ENCODE measurements around the gene ABLIM3.

Gene ABLIM3

GRCh38 chr5:149301049-149301743, 159.9 kb downstream of the ABLIM3 start:
- TF ChIP-seq, protein P1, sequence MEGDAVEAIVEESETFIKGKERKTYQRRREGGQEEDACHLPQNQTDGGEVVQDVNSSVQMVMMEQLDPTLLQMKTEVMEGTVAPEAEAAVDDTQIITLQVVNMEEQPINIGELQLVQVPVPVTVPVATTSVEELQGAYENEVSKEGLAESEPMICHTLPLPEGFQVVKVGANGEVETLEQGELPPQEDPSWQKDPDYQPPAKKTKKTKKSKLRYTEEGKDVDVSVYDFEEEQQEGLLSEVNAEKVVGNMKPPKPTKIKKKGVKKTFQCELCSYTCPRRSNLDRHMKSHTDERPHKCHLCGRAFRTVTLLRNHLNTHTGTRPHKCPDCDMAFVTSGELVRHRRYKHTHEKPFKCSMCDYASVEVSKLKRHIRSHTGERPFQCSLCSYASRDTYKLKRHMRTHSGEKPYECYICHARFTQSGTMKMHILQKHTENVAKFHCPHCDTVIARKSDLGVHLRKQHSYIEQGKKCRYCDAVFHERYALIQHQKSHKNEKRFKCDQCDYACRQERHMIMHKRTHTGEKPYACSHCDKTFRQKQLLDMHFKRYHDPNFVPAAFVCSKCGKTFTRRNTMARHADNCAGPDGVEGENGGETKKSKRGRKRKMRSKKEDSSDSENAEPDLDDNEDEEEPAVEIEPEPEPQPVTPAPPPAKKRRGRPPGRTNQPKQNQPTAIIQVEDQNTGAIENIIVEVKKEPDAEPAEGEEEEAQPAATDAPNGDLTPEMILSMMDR (IDR thresholded peaks at IDR 0.05; ENCODE audit: low read depth, low read length, missing control alignments) = no peak

GRCh38 chr5:149301744-149302380, 160.6 kb downstream of the ABLIM3 start:
- TF ChIP-seq, protein P1 (IDR thresholded peaks at IDR 0.05; ENCODE audit: low read depth, low read length, missing control alignments) = no peak
- DNase-seq (ENCODE audit: low read depth) = no peak
- H3K4me3 ChIP-seq (ENCODE audit: low read depth, low read length) = no peak overlapping the region

More at GRCh38 chr5:149301049-149301743, 159.9 kb downstream of the ABLIM3 start:
- no peak for DNase-seq (ENCODE audit: low read depth)
- H3K4me3 ChIP-seq (ENCODE audit: low read depth, low read length) = no peak overlapping the region

DNA sequence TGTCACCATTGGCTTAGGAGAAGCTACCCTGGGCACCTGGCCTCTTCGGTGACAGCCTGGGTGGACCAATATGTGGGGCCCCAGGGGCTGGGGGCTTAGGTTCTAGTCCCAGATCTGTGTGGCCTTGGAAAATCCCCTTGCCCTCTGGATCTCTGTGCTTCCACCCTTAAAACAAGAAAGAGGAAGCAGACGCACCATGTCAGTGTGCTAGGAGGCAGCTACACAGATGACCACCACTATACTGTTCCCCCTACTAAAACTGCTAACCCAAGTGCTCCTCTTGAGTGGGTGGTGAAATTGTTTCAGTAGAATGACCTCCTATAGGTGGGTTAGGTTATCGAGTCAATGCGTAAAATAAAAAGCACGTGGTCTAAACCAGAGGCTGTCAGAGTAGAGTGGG, 161.3 kb downstream of the ABLIM3 start:
- DNase-seq (ENCODE audit: low read depth) = no peak
- H3K4me3 ChIP-seq (ENCODE audit: low read depth, low read length) = no peak overlapping the region
- TF ChIP-seq, protein P1 (IDR thresholded peaks at IDR 0.05; ENCODE audit: low read depth, low read length, missing control alignments) = no peak

DNA sequence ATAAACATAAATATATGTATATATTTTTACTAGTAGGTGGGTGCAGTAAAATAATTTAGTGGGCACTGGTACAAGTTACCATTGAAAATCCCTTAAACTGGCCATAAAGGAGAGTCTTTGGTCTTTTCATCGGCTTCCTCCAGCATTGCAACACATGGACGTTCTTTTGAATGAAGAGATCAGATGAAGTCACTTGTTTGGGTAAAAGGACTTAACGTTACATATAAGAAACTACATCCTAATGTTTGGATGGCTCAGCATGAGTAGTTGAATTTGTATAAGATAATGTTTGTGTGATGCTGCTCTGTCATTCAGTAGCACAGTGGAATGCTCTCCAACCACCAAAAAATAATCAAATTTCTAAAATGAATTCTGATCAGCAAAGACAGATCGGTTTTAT, 161.9 kb downstream of the ABLIM3 start:
- TF ChIP-seq, protein P1 (IDR thresholded peaks at IDR 0.05; ENCODE audit: low read depth, low read length, missing control alignments) = no peak
- no peak for DNase-seq (ENCODE audit: low read depth)
- H3K4me3 ChIP-seq (ENCODE audit: low read depth, low read length) = no peak overlapping the region

DNA sequence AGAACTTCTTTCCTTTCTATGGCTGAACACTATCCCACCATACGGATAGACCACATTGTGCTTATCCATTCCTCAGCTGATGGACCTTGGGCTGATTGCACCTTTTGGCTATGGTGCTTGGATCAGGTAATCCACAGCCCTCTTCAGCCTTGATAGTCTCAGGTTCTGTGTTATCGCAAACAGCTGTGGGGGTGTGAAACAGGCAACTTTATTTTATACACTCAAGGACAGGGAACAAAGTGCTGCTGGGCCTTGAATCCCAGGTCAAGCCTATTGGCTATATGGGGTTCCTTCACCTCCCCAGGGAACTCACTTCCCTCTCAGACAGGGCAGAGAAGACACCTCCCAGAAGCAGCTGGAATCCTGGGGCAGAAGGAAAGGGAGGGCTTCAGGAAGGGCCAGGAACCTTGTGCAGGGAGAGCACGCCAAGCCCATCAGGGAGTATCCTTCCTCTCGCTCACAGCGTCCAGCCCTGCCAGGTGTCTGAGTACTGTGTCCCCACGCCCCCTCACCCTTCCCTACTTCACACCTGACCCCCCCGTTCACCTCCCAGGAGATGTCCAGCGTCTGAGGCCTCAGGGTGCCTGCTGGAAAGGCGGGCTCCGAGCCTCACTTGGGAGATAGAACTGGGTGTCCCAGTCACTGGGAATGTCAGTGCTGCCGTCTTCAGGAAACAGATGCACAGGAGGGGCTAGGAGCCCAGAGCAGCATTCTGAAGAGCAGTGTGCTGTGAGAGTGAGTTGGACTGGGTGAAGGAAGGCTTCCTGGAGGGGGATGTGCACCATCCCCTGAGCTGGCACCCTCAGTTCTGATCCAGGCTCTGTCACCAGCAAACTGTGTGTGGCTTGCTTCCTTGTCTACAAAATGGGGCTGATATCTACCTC, 163.1 kb downstream of the ABLIM3 start:
- TF ChIP-seq, protein P1 (IDR thresholded peaks at IDR 0.05; ENCODE audit: low read depth, low read length, missing control alignments) = no peak
- DNase-seq (ENCODE audit: low read depth) = no peak
- no peak overlapping the region for H3K4me3 ChIP-seq (ENCODE audit: low read depth, low read length)

DNA sequence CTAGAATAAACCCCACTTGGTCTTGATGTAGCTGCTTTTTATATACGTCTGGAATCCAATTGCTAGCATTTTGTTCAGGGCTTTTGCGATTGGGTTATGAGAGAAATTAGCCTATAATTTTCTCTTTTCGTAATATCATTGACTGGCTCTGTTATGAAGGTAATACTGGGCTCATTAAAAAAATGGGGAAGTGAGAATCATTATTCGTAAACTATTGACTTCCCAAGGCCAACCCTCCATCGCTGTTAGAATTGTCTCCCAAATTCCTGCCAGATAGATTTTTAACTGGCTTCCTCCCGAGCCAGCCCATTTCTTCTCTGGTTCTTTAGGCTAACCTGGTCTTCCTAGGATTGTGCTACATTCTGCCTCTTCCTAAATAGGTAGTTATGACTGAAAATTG, 168.1 kb downstream of the ABLIM3 start:
- DNase-seq (ENCODE audit: low read depth) = no peak
- H3K4me3 ChIP-seq (ENCODE audit: low read depth, low read length) = no peak overlapping the region
- TF ChIP-seq, protein P1 (IDR thresholded peaks at IDR 0.05; ENCODE audit: low read depth, low read length, missing control alignments) = no peak
